Immature natural killer cell (primary cell): ENCODE measurements around the gene MS4A8. TPM values are rescaled to one million over a fixed set of nuclear protein-coding genes. Genes with fewer than 3 reads are reported as not detected.
"Not testable (repeated sequence)": the region's sequence is repeated elsewhere in the genome, so short reads cannot be mapped to it uniquely, and the experiment has no call there.

Source experiments
- DNase-seq, 3 donors: peaks; one replicate each; pipeline ENCODE4 v3.0.0; 2022; ENCODE audit warnings: mixed read lengths in 1 of 3
- H3K27ac Mint-ChIP-seq, 6 donors: one replicate each; pipeline ENCODE4 v1.8.0; 2020; ENCODE audit warnings: mixed read lengths in 6 of 6, mild to moderate bottlenecking in 5 of 6, inconsistent platforms in 4 of 6, moderate library complexity in 3 of 6
- H3K27me3 Mint-ChIP-seq, 3 donors: one replicate each; pipeline ENCODE4 v1.8.0; 2020 to 2021; ENCODE audit warnings: low read depth in 3 of 3, mild to moderate bottlenecking in 3 of 3, mixed read lengths in 3 of 3, moderate library complexity in 3 of 3, inconsistent platforms in 1 of 3
- H3K36me3 Mint-ChIP-seq, 3 donors: one replicate each; pipeline ENCODE4 v1.8.0; 2020; ENCODE audit warnings: mixed read lengths in 3 of 3, inconsistent platforms in 2 of 3, mild to moderate bottlenecking in 2 of 3
- H3K4me1 Mint-ChIP-seq, 2 donors: one replicate each; pipeline ENCODE4 v1.8.0; 2020; ENCODE audit warnings: inconsistent platforms in 2 of 2, mild to moderate bottlenecking in 2 of 2, mixed read lengths in 2 of 2, moderate library complexity in 1 of 2
- H3K4me3 Mint-ChIP-seq, 5 donors: one replicate each; pipeline ENCODE4 v1.8.0; 2020; ENCODE audit warnings: mild to moderate bottlenecking in 5 of 5, mixed read lengths in 5 of 5, inconsistent platforms in 3 of 5, moderate library complexity in 3 of 5
- H3K9me3 Mint-ChIP-seq, 6 donors: one replicate each; pipeline ENCODE4 v1.8.0; 2020; ENCODE audit warnings: mild to moderate bottlenecking in 6 of 6, mixed read lengths in 6 of 6, inconsistent platforms in 4 of 6, moderate library complexity in 3 of 6
- polyA plus RNA-seq, 3 donors: library from polyadenylated mRNA; unstranded; fragments of 300-500 nt; fragmentation: Illumina TruSeq; gene quantifications; one replicate each; pipeline ENCODE4 v1.2.3, GENCODE V29; 2021

The MS4A8 gene
- polyA plus RNA-seq, result not detected

GRCh38 chr11:60699284-60699691 is at the start of gene MS4A8:
MS4A8 (plus strand) TSS chr11:60699612; CDS start chr11:60700861, 1,249 bp downstream.
- Mint-ChIP-seq H3K27ac (no peak within 1 kb of the TSS), H3K27me3 (peaks cover 0 to 3% (median 2%) of the 10 kb centered on the region in 3 donors), H3K9me3 (peaks cover 0 to 2% (median 0%) of the 10 kb centered on the region in 6 donors), H3K4me1 (no peaks in the 10 kb centered on the region), H3K36me3 (no peaks in the 10 kb centered on the region), H3K4me3 (no peak within 1 kb of the TSS)
- DNase-seq, result no peak

DNA sequence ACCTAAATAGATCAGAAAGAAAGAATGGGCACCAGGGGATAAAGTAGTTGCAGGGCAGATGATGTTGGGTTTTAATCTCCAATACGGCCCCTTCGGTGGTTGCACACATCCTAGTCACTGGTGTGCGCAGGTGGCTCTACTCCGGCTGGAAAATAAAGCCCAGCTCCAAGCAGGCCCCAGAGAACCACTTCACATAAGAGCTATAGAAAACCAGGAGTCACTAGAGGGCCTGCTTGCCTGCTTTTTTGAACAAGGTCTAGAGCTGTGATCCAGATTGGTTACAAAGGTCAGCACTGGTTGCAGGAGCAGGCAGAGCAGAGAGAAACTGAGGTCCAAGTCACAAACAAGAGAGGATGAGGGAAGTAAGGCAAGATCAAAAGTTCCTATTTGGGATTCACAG is 41.5 kb upstream of the MS4A8 start:
- no peak for DNase-seq

GRCh38 chr11:60658409-60658808 is 41.0 kb upstream of the MS4A8 start:
- H3K4me3 Mint-ChIP-seq, result no peak overlapping the region
- H3K36me3 Mint-ChIP-seq, result no peaks in the 10 kb centered on the region
- DNase-seq, result no peak
- no peak overlapping the region for H3K27ac Mint-ChIP-seq
- H3K9me3 Mint-ChIP-seq, result no peaks in the 10 kb centered on the region
- peaks cover 1 to 4% (median 2%) of the 10 kb centered on the region in 3 donors for H3K27me3 Mint-ChIP-seq
- no peaks in the 10 kb centered on the region for H3K4me1 Mint-ChIP-seq

More for the DNA sequence above, 41.5 kb upstream of the MS4A8 start:
- H3K9me3 Mint-ChIP-seq, result no peaks in the 10 kb centered on the region
- no peaks in the 10 kb centered on the region for H3K36me3 Mint-ChIP-seq
- H3K4me1 Mint-ChIP-seq, result no peaks in the 10 kb centered on the region
- H3K27me3 Mint-ChIP-seq, result peaks cover 1 to 5% (median 2%) of the 10 kb centered on the region in 3 donors
- no peak overlapping the region for H3K27ac Mint-ChIP-seq
- no peak overlapping the region for H3K4me3 Mint-ChIP-seq

DNA sequence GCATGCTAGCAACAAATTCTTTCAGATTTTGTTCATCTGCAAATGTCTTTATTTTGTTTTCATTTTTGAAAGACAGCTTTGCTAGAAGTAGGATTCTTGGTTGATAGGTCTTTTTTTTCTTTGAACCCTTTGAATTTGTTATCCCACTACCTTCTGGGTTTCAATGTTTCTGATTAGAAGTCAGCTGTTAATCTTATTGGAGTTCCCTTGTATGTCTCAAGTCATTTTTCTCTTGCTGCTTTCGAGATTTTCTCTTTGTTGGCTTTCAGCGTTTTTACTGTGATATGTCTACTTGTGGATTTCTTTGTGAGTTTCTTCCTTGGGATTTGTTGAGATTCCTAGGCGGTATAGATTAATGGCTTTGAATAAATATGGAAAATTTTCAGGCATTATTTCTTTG is 27.2 kb upstream of the MS4A8 start:
- Mint-ChIP-seq H3K4me3 (no peak overlapping the region), H3K4me1 (no peaks in the 10 kb centered on the region), H3K27me3 (peaks cover 0 to 18% (median 3%) of the 10 kb centered on the region in 3 donors), H3K27ac (no peak overlapping the region), H3K36me3 (peaks cover 3 to 11% (median 8%) of the 10 kb centered on the region in 3 donors), H3K9me3 (peaks cover 1 to 32% (median 14%) of the 10 kb centered on the region in 6 donors)
- no peak for DNase-seq

- H3K36me3 Mint-ChIP-seq, result not testable (repeated sequence)
These were observed 21.2 kb upstream of the MS4A8 start for GRCh38 chr11:60678231-60678630.

GRCh38 chr11:60679879-60680278 is 19.5 kb upstream of the MS4A8 start:
- H3K27me3 Mint-ChIP-seq, result peaks cover 0 to 14% (median 0%) of the 10 kb centered on the region in 3 donors
- no peak for DNase-seq
- H3K4me3 Mint-ChIP-seq, result no peak overlapping the region
- H3K27ac Mint-ChIP-seq, result no peak overlapping the region
- H3K9me3 Mint-ChIP-seq, result peaks cover 9 to 27% (median 19%) of the 10 kb centered on the region in 6 donors
- peaks cover 3 to 6% (median 5%) of the 10 kb centered on the region in 3 donors for H3K36me3 Mint-ChIP-seq
- H3K4me1 Mint-ChIP-seq, result peaks cover 7 to 17% of the 10 kb centered on the region in 2 donors

More at GRCh38 chr11:60678231-60678630, 21.2 kb upstream of the MS4A8 start:
- Mint-ChIP-seq H3K9me3 (peaks cover 9 to 33% (median 21%) of the 10 kb centered on the region in 6 donors), H3K27me3 (peaks cover 0 to 17% (median 0%) of the 10 kb centered on the region in 3 donors)
- H3K4me1 Mint-ChIP-seq, H3K4me3 Mint-ChIP-seq, DNase-seq, H3K27ac Mint-ChIP-seq: not testable (repeated sequence)

GRCh38 chr11:60680455-60681119 is 18.8 kb upstream of the MS4A8 start:
- no peak for DNase-seq
- Mint-ChIP-seq H3K27me3 (peaks cover 0 to 14% (median 0%) of the 10 kb centered on the region in 3 donors), H3K4me3 (no peak overlapping the region), H3K4me1 (peaks cover 7 to 18% of the 10 kb centered on the region in 2 donors), H3K9me3 (peaks cover 9 to 27% (median 19%) of the 10 kb centered on the region in 6 donors), H3K27ac (no peak overlapping the region), H3K36me3 (peaks cover 3 to 6% (median 5%) of the 10 kb centered on the region in 3 donors)

- not testable (repeated sequence) for DNase-seq, H3K27me3 Mint-ChIP-seq, H3K36me3 Mint-ChIP-seq, H3K9me3 Mint-ChIP-seq
- peaks cover 7 to 18% of the 10 kb centered on the region in 2 donors for H3K4me1 Mint-ChIP-seq
- H3K4me3 Mint-ChIP-seq, result peak overlapping the region in 1 of 5 donors; percentile 67
- peak overlapping the region in 1 of 6 donors; percentile 61 for H3K27ac Mint-ChIP-seq
These were observed 14.9 kb upstream of the MS4A8 start for GRCh38 chr11:60684541-60684848.

DNA sequence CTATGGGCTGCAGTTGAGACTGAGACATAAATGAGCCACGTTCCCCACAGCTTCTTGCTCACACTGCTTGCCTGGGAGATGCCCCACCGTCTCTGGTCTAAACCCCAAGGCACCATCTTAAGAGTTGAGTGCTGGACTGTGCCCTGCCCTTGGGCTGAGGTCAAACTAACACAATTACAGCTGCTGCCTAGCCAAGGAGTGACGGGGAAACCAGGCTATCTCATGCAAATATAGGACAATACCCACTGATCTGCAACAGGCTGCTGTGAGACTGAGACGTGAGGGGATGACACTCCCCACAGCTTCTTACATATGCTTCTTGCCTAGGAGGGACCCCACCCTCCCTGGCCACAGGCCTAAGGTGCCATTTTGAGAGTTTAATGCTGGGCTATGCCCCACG is 7.8 kb upstream of the MS4A8 start:
- peaks cover 0 to 2% (median 0%) of the 10 kb centered on the region in 6 donors for H3K9me3 Mint-ChIP-seq
- no peak for DNase-seq
- H3K27me3 Mint-ChIP-seq, result peaks cover 0 to 8% (median 2%) of the 10 kb centered on the region in 3 donors
- H3K27ac Mint-ChIP-seq, result no peak overlapping the region
- no peak overlapping the region for H3K4me3 Mint-ChIP-seq
- H3K4me1 Mint-ChIP-seq, result no peaks in the 10 kb centered on the region
- H3K36me3 Mint-ChIP-seq, result no peaks in the 10 kb centered on the region

DNA sequence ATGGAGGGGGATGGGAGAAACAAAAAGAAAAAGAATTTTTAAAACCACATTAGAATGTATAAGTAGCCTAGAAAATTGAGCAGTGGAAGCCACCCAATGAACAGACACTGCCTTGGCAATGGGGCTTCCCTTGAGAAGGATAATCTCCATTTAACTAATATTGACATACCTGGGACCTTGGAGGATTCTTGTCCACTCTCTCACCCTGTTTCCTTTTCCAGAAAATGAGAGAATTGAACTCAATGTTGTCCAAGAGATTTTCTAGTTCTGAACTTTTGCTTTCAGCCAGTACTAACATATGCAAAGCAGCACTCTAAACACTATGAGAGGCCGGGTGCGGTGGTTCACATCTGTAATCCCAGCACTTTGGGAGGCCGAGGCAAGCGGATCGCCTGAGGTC is 524 bp downstream of the MS4A8 start:
- no peak for DNase-seq
- peaks cover 0 to 3% (median 3%) of the 10 kb centered on the region in 3 donors for H3K27me3 Mint-ChIP-seq
- no peaks in the 10 kb centered on the region for H3K36me3 Mint-ChIP-seq
- H3K4me3 Mint-ChIP-seq, result no peak overlapping the region
- H3K9me3 Mint-ChIP-seq, result peaks cover 0 to 2% (median 0%) of the 10 kb centered on the region in 6 donors
- H3K4me1 Mint-ChIP-seq, result no peaks in the 10 kb centered on the region
- no peak overlapping the region for H3K27ac Mint-ChIP-seq

DNA sequence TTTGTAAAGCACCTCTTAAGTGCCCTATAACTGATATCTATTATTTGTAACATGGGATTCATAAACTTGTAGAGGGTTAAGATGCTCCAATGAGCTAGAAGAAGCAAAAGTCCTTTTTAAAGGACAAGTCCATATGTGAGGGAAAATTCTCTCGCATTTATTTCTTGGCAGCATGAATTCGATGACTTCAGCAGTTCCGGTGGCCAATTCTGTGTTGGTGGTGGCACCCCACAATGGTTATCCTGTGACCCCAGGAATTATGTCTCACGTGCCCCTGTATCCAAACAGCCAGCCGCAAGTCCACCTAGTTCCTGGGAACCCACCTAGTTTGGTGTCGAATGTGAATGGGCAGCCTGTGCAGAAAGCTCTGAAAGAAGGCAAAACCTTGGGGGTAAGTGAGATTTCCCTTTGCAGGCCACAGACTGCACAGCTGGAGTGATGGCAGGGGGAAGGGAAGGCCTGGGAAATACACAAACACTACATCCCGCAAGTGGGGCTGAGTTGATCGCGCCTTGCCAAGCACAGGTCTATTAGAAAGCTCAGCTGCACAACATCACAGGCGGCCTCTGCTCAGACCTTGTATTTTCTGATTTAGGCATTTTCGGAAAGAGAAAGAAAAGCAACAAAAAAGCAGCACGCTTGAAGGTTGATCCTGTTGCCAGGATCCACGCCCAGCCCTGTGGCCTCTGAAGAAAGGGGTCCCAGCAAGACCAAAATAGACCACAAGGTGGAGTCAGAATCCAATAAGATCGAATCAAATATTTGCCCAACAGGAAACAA is 1.5 kb downstream of the MS4A8 start:
- H3K36me3 Mint-ChIP-seq, result no peaks in the 10 kb centered on the region
- H3K4me1 Mint-ChIP-seq, result no peaks in the 10 kb centered on the region
- peaks cover 0 to 3% (median 2%) of the 10 kb centered on the region in 3 donors for H3K27me3 Mint-ChIP-seq
- DNase-seq, result no peak
- H3K4me3 Mint-ChIP-seq, result no peak overlapping the region
- no peak overlapping the region for H3K27ac Mint-ChIP-seq
- no peaks in the 10 kb centered on the region for H3K9me3 Mint-ChIP-seq

- Mint-ChIP-seq H3K4me3 (no peak overlapping the region), H3K9me3 (no peaks in the 10 kb centered on the region), H3K36me3 (no peaks in the 10 kb centered on the region), H3K27me3 (peaks cover 0 to 3% (median 2%) of the 10 kb centered on the region in 3 donors), H3K4me1 (no peaks in the 10 kb centered on the region), H3K27ac (no peak overlapping the region)
- DNase-seq, result no peak
These were observed 2.0 kb downstream of the MS4A8 start for GRCh38 chr11:60701469-60701818.

- H3K9me3 Mint-ChIP-seq, result no peaks in the 10 kb centered on the region
- H3K27ac Mint-ChIP-seq, result no peak overlapping the region
- no peaks in the 10 kb centered on the region for H3K36me3 Mint-ChIP-seq
- H3K4me1 Mint-ChIP-seq, result no peaks in the 10 kb centered on the region
- H3K27me3 Mint-ChIP-seq, result peaks cover 0 to 2% (median 2%) of the 10 kb centered on the region in 3 donors
- DNase-seq, result no peak
- no peak overlapping the region for H3K4me3 Mint-ChIP-seq
These were observed 4.0 kb downstream of the MS4A8 start for GRCh38 chr11:60703374-60703773.

DNA sequence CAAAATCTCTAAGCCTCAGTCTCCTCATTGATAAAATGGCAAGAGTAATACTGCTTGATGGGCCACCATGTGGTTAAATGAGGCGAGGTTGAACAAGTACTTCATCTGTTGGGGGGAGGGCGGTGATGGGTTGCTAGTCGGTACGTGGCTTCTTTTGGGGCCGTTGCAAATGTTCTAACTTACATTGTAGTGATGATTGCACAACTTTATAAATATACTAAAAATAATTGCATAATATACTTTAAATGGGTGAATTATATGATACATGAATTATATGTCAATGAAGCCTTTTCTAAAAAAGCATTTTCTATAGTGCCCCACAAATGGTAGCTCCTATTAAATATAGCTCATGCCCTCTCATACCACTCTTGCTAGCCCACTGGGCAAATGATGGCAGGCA is 6.5 kb downstream of the MS4A8 start:
- peaks cover 2 to 4% (median 2%) of the 10 kb centered on the region in 3 donors for H3K27me3 Mint-ChIP-seq

More for the DNA sequence above, 6.5 kb downstream of the MS4A8 start:
- H3K9me3 Mint-ChIP-seq, result no peaks in the 10 kb centered on the region
- H3K4me1 Mint-ChIP-seq, result no peaks in the 10 kb centered on the region
- DNase-seq, result no peak
- no peak overlapping the region for H3K27ac Mint-ChIP-seq
- H3K4me3 Mint-ChIP-seq, result no peak overlapping the region
- no peaks in the 10 kb centered on the region for H3K36me3 Mint-ChIP-seq
